NCI-H69 (cell line): ENCODE data around the gene CNTNAP5.

Experiments
- DNase-seq: peaks from one replicate; lab custom pipeline; 2025; lab: John Stamatoyannopoulos, UW

CNTNAP5 gene

DNA sequence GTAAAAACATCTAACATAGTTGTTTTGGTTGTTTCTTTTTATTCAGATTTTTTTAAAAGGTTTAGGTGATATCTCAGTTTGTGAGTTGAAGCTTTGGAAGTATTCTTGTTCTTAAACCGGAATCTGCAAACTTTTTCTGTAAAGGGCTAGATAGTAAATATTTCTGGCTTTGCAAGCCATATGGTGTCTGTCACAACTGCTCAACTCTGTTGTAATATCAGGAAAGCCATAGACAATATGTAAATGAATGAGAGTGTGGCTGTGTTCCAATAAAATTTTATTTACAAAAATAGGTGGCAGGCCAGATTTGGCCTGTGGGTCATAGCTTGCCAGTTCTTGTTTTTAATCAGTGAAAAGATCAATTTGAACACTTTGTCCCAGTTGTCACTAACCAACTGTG, 134.1 kb downstream of the CNTNAP5 start:
- DNase-seq = no peak

DNA sequence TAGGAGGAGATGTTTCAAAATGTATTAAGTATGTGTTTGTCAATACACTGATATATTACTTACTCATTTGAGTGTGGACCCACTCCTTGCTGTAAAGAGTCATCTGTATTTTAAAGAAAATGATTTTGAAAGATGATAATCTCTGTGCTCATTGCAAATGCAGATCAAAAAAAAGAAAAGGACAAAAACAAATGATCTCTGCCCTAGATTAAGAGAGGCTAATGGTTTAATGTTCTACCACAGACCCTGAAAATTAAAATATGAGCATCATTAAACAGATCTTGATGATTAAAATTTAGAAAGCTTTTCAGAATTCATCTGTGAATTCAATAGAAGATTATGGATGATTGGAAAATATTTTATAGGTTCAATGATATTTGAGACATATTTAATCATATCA, 136.5 kb downstream of the CNTNAP5 start:
- no peak for DNase-seq

DNA sequence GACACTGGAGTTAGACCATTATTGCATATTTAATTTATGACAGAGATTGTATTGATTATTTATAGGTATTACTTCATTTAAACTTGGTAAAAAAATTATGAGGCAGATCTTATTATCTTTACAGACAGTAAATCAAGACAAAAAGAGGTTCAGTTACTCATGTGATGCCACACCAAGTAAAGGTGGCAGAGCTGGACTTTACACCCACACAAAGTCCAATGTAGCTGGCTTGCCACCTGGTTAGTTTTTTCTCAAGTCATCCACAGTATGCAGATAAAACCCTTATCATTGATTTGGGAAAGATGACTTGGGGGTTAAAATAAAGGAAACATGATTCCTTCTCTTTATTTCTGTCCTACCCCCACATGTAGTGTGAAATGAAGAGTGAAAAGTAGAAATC, 137.2 kb downstream of the CNTNAP5 start:
- DNase-seq = no peak

DNA sequence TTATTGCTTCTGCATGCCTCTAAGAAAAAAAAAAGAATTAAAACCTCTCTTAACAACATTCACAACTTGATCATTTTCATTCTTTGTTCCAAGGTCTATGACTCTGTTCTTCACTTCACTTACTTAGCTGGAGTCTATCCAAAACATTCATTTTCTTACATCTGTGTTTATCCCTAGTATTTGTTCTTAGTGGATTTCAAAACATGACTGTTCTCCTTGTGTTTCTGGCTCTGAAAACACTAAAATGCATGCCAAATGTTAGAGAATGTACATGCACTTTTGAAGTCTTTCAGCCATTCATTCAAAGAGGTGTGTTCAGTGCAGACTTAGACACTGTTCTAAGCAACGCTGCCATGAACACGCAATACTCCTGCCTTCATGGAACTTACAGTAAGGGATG, 138.8 kb downstream of the CNTNAP5 start:
- DNase-seq = no peak

DNA sequence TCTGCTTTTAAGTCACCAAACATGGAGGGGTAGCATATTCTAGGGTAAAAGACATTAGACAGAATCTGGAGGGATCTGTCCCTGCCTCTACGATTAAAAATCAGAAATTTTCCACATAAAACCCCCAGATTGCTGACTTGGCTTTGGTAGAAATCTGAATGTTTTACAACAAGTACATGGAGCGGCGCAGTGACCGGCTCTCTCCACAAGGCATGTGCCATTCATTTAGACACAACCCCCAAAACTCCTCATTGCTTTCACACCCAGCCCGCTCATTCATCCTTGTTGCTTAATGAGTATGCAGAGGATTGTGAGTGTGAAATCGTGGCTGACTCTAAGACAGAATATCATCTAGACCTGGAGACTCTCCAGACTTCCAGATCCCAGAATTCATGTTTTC, 140.6 kb downstream of the CNTNAP5 start:
- no peak for DNase-seq

DNA sequence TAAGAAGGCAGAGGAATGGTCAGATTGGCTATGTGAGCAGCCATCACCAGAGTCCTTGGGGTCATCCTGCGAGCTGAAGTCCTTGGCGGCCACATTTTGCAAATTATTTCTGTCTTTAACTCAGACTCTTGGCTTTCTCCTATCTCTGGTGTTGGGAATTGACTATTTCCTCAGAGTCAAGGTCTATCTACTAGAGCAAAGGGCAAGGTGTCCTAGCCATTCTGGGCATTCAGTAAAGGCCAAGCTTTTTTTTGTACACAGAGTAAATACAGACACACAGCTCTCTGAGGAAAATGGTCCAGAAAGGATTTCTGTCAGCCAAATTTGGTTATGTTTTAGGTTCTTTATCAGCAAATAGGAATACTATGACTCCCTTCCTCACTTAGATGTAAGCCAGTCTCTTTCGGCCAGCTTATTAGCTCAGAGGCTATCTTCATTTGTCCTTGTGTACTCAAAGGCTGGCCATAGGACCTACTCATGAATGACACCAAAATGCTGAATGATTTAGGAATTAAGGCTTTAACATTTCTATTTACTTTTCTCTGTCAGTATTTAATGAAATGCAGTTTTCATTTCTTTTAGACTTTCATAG, 146.5 kb downstream of the CNTNAP5 start:
- DNase-seq = no peak

DNA sequence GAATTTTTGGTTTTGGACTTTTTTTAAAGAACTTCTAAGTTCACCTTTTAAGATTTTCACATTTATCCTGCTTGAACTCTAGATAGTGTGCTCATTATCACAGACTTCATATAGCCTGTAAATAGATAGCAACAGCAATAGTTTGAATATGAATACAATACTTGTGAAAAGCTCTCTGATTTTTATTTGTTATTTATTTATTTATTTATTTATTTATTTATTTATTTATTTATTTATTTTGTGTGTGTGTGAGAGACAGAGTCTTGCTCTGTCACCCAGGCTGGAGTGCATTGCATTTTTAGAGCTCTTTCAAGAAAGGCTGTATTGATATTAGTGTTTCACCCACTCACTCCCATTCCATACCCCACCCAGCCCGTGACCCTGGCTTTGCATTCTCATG, 153.6 kb downstream of the CNTNAP5 start:
- no peak for DNase-seq

DNA sequence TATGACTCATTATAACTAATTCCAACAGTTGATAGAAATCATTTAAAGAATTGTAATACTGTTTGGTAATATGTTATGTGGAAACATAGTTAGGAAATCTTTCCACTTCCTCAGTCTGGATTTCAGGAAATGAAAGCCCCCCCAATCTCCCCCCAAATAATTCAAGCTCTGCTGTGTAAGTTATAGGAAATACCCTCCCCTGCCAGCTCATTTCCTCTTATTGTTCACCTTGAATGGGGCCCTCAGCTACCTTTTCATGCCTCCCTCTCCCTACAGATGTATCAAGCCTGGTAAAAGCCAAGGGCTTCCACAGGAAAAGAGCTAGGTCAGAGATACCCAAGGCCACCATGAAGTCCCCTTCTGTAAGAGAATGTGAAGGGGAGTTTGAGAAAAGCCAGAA, 155.5 kb downstream of the CNTNAP5 start:
- no peak for DNase-seq

DNA sequence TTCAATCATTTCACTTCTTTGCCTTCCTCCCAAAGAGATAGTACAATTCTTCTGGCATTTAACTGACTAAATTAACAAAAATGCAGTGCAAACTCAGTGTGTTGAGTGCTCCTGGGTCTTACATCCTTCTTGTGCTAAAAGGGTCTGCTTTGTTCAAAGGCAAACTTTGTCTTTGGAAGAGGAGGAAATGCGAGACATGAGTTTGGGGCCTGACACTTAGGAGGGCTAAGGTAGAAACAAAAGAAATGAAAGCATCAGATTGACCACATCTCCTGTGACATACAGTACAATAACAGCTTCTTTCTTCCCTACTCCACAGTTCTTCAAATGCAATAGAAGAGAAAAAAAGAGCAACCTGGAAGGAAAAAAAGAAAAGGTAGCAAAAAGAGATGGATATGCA, 161.7 kb downstream of the CNTNAP5 start:
- no peak for DNase-seq

DNA sequence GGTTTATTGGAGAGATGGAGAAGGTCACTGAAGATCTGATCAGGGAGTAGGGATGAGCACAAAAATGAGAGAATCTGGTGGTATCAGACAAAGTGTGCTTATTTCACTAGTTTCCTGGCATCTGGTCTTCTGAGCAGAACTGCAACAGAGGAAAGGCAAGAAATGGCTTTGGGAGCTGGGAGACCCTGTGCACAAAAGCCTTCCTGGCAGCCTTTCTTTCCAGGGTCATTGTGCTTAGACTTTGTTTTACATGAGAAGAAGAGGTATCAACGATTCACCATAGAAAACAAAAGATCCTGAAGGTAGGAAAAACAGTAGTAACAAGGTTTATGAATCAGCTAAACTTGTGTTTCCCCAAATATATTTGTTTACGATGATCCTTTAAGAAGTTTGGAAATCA, 162.9 kb downstream of the CNTNAP5 start:
- no peak for DNase-seq

DNA sequence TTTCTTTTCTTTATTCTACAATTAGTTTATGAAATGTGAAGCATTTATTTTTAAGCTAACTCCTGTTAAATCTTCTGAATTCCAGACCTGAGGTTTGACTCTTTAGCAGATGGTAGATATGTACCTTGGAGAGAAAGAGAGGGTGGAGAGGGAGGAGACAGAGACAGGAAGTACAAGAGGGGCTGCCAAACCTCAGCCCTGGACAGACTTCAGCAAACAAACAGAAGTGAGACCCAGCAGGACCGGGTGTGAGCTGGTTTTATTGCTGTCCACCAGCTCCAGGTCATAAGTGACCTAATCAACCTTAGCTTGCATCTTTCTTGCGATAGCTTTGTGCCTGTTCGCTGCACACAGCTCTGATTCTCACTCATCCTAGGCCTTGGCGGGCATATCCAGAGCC, 168.6 kb downstream of the CNTNAP5 start:
- DNase-seq = no peak

DNA sequence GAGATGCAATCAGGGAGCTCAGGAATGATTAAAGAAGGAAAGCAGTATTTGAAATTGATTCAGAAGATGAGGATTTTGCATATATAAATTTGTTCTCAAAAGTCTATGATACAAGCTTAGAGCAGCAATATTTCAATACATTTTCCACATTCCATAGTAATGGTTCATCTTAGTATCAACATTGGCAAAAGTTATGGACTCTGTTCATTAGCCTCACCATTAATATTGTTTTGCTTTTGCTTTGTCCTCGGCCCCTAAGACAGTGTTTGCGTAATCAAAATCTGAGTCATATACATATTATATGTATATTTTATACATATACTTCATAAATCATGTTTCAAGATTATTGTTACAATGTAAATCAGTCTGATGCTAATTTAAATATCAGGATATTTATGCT, 176.6 kb downstream of the CNTNAP5 start:
- DNase-seq = no peak

DNA sequence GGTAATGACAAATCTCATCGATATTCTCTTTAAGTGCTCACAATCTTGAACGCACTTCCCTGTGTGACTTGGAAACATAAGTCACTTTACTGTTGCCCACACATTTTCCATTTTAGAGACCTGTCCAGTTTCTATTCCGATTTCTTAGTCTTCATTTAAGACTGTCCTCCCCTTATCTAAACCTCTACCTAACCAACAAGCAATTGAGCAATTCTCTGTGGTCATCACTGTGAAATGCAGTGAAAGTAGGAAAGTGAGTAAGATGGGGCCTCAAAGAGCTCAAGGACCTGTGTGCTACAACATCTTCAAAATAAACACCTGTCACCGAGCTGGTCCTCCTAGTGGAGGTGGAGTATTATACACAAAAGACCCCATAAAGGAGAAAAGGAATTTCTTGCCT, 184.4 kb downstream of the CNTNAP5 start:
- no peak for DNase-seq

DNA sequence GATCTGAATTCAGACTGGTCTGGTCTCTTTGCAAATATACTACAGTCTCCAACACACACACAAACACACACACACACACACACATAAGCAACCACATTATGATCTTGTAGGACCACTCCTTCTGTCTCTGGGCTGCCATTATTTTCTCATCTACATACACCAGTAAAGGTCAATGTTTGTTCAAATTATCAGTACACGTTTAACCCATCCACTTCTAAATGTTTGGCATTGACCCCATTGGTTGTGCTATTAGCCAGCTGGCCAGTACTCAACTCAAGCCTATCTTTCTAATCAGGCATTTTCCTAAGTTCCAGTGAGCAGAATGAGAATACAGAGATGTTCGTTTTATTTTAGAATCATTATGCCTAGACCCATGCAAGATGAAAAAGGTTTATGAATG, 186.4 kb downstream of the CNTNAP5 start:
- no peak for DNase-seq

DNA sequence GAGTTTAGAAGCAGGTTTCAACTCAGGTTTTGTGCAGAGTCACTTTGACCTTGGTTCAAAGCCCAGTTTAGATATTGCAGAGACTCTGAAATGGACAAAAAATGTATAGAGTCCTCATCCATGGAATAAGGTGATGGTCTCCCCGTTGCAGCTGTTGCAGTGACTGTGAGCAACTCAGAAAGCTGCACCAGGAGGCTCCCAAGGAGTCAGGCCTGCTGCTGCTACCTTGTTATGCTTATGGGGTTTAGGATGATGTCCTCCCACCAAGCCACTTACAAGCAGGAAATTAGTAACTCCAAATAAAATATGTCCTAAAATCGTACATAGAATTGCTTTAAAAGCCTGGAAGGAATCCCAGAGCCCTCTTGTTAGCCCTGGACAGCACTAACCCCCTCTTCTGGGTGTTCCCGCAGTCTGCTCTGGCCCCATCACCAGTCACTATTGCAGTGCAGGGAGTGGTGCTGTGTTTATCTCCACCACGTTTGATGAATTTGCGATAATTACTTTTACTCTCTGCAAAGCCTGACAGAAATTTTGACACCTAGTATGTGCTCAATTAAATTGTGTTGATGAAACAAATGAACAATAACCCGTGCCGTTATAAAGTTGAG, 189.0 kb downstream of the CNTNAP5 start:
- no peak for DNase-seq

DNA sequence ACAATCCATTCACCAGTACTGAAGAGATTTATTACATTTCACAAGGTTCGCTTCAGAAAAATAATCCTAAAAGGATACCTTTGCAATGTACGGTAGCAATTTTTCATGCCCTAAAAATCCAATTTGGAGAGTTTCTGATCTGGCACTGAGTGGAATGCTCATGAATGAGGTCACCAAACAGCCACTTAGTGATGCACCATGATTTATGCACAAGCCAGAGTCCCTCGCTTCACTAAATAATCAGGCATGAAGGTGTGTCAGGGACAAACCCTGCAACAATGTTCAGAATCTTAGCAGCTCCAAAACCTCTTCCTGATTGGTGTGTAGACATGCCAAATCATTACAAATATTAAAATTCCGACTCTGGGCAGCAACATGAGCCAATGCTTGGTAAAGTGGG, 221.1 kb downstream of the CNTNAP5 start:
- DNase-seq = no peak

DNA sequence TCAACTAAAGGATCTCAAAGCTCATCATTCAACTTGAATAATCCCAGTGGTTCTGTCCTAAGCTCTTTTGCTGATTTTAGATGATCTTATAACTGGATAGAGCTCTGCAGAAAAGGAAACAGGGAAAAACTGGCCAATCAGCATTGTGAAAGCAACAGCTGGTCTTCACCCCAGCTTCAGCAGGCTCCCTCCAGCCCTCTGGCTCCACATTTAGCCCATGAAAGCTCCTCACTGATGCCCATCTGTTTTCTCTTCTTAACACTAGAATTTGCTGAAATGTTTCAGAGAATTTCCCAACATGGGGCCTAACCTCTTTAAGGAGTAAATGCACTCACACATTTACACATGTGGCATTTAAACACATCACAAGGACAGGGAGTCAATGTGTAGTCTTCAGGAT, 223.3 kb downstream of the CNTNAP5 start:
- no peak for DNase-seq

DNA sequence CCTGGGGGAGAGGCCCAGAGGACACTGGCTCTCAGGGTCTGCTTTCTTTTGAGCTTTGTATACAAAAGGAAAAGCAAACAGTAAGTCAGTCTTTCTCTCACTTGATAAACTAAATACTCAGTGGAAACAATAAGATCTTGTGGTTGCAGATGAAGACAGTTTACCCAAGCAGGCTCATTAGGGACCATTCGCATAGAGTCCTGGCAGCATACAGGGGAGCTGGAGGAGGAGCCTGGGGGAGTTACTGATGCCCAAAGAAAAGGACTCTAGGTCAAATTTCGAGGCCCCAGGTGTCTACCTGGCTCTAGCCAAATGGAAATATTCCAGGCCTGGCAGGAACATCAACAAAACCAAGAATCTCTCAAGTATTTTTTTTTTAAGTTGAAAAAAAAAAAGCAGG, 225.3 kb downstream of the CNTNAP5 start:
- DNase-seq = peak; percentile 9

DNA sequence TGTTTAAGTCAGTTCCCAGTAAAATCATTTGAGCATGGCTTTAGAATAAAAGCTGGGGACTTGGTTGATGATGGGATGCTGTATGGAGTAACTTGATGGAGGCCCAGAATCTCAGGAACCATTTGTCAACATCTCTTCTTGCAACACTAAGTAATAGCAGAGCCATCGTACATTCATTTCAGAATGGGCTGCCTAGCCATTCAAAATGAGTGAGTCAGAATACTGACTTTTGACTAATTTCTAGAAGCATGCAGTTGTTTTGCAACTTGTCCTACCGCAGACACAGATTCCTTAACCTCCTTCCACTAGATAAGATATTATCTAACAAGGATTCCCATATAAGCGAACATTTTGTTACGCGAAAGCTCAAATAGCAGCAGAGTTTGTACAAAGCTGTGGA, 229.5 kb downstream of the CNTNAP5 start:
- no peak for DNase-seq

DNA sequence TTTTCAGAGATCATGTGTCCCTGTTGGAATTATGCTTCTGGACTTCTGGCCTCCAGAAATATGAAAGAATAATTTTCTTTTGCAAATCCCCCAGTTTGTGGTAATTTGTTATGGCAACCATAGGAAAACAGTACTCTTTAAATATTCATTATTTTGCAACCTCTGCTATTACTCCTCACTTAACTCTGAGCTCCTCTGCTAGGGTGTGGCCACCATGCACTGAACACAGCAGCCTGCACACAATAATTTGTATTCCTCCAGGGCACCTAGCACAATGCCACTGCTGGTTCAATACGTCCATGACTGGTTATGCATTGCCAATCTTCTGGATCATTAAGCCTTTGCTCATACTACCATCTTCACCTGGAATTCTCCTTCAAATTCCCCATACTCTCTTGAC, 232.0 kb downstream of the CNTNAP5 start:
- no peak for DNase-seq

DNA sequence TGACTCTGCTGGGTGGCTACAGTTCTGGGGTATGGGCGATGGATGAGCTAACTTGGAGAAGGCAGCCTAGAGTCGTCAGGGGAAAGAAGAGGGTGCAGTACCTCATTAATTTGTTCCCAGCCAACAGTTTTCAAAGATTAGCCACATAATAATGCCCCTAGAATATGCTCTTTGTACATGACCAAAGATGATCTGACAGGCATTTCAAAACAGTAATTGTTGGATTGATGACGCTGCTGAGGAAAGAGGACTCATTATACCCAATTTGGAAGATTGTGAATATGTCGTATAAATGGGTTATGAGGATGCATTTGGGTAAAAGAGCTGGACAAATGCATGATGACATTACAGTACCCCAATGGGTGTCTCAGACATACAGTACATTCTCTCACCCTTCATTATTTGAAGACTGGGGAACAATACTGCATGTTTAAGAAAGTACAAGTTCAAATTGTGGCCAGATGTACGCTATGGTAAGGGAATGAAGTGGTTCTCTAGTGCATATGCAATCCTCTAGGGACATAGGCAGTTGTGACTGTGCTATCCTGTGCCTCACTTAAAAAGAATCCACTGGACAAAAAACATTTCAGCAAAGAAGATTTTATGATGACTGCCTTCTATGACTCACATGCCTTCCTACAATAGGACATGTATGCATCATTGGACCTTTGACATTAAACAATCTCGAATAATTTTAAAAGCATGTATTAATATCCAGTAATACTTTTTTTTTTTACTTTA, 233.2 kb downstream of the CNTNAP5 start:
- DNase-seq = no peak

DNA sequence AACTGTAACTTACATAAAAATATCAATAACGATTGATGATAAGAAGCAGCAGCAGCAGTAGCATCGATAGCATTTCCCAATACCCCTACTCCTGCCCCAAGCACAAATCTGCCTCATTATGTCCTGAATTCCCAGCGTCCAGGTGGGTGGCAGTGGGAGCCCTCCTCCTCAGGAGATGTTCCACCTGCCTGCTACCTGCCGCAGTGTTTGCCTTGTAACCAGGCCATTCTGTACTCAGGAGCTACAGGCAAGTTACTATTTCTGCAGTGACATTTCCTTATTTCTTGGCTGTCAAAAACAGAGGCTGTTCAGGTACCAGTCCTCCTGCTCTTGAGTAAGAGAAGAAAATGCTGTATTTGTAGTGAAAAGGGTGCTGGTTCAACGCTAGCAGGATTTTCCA, 236.4 kb downstream of the CNTNAP5 start:
- no peak for DNase-seq

DNA sequence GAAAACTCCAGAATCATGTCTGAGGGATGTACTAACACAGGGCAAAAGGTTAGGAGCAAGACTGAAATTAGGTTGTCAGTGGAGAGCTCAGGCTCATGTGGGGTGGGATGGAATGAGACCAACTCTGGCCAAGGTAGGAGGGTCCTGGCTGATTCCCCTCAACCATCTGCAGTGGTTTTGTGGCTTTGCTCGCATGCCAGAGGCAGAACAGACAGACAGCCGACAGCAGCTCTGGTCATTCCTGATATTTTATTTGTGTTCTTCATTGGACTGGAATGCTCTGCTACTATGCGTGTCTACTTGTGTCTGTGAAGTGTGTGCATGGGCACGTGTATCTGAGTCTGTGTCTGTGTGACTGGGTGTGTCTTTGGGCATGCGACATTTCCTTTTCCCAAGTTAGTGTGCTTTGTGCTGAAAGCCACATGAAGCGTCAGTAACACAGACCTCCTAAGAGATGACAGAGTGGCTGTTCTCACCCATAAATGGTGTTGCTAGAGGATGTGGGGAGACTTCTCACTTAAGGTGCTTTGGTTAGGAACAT, 239.5 kb downstream of the CNTNAP5 start:
- no peak for DNase-seq

DNA sequence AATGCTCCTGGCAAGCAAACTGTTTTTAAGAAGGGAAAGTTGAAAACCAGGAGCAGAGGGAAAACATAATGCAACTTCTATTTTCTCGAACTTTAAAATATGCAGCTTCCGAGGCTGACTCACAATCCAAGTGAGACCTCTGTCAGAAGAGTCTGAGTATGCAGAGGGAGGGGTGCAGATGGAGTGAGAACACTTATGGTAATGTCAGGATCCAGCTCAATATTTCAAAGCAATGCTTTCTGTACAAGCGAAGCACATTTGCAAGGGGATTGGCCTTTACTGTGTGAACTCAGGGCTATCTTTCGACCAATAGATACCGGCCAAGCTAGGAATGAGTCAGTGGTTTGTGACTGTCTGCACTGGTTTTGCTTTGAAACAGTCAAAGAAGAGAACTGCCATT, 242.7 kb downstream of the CNTNAP5 start:
- no peak for DNase-seq
